DMS53 (cell line): Measurements from ENCODE around the gene CNGB1.
"Not testable (repeated sequence)": the region's sequence is repeated elsewhere in the genome, so short reads cannot be mapped to it uniquely, and the experiment has no call there.

Source experiments
- DNase-seq: peaks from one replicate; lab custom pipeline; 2025; lab: John Stamatoyannopoulos, UW

Gene CNGB1

DNA sequence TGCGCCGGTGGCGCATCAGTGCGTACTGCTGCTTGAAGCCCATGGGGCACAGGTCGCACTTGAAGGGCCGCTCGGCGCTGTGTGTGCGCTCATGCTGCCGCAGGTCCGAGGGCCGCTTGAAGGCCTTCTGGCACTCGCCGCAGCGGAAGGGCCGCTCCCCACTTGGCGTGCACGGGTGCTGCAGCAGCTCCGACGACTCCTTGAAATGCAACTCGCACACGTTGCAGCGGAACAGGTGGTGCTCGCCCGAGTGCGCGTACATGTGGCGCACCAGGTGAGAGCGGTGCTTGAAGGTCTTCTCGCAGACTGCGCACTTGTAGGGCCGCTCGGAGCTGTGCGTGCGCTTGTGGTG, 26.2 kb upstream of the CNGB1 start:
- DNase-seq = no peak

GRCh38 chr16:57996406-57997175, 25.7 kb upstream of the CNGB1 start:
- DNase-seq = peak; percentile 31

GRCh38 chr16:57995721-57996405, 24.9 kb upstream of the CNGB1 start:
- no peak for DNase-seq

- DNase-seq = peak; percentile 76
These were observed 23.9 kb upstream of the CNGB1 start for GRCh38 chr16:57994778-57995177.

- DNase-seq = no peak
These were observed 23.4 kb upstream of the CNGB1 start for GRCh38 chr16:57994361-57994760.

DNA sequence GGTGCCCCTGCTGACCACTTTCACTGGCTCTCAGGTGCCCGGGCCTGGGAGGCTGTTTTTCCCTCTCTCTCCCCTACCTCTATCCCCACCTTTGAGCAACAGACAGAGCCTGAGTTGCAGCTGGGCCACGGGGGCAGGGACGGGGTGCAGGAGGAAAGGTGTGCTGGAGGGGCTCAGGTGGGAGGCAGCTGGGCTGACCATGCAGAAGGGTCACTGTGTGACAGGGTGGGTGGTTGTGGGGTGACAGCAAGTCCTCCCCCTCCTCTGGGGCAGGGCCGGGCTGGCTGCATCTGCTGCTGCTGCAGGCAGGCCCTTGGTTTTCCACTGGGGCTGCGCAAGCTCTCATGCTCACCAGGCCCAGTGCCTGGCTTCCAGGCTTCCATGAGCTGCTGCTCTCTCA, 23.0 kb upstream of the CNGB1 start:
- DNase-seq = no peak

DNA sequence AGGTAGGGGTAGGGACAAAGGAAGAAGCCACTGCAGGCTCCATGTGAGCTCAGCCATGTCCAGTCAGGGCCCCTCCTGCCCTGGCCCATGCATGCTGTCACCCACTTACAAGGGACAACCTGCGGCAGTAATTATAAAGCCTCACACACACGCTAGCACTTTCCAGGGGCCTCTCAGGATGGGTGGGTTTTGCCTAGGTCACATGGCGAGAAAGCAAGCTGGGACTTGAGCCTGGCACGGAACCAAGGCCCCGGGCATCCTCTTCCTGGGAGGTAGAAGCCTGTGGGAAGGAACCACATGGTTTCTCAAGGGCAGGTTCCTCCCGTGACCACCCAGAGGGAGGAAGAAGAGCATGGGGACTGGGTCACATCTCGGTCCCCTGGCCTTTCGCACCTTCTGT, 22.5 kb upstream of the CNGB1 start:
- peak; percentile 73 for DNase-seq

- no peak for DNase-seq
These were observed 21.2 kb upstream of the CNGB1 start for GRCh38 chr16:57992084-57992483.

GRCh38 chr16:57991551-57992059, 20.7 kb upstream of the CNGB1 start:
- no peak for DNase-seq

DNA sequence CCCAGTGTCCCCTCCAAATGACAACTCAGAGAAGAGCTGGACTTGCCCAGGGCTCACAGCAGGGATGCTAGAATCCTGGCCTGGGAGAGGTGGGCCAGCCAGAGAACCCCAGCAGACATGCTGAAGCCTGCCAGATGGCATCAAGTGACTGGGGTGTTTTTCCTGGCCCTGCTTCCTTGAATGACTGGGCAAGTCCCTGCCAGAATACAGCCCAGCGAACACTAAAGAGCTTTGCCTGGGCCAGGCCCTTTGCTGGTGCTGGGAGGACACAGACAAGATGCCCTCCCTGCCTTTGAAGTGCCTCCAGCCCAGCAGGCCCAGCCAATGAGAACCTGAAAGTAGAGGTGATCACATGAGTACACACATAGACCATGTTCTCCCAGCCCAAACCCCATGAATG, 18.0 kb upstream of the CNGB1 start:
- peak; percentile 92 for DNase-seq

- DNase-seq = no peak
These were observed 16.7 kb upstream of the CNGB1 start for GRCh38 chr16:57987441-57988177.

DNA sequence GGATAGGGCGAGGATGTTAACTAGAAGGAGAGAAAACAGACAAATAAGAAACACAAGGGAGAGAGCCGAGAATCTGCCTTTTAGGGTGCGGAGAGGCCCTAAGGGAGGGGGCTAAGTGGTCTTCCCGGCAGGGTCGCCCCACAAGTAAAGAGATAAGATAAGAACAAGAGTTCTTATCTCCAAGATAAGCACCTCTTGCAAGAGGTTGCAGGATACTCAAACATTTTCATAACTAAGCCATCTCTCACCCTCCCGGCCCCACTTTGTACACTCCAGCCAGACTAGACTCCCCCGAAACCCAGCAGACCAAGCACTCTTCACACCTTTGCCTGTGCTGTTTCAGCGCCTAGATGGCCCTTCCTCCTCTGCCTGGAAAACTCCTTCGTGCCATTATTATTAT, 15.3 kb upstream of the CNGB1 start:
- no peak for DNase-seq

GRCh38 chr16:57985204-57986181, 14.6 kb upstream of the CNGB1 start:
- DNase-seq = no peak

DNA sequence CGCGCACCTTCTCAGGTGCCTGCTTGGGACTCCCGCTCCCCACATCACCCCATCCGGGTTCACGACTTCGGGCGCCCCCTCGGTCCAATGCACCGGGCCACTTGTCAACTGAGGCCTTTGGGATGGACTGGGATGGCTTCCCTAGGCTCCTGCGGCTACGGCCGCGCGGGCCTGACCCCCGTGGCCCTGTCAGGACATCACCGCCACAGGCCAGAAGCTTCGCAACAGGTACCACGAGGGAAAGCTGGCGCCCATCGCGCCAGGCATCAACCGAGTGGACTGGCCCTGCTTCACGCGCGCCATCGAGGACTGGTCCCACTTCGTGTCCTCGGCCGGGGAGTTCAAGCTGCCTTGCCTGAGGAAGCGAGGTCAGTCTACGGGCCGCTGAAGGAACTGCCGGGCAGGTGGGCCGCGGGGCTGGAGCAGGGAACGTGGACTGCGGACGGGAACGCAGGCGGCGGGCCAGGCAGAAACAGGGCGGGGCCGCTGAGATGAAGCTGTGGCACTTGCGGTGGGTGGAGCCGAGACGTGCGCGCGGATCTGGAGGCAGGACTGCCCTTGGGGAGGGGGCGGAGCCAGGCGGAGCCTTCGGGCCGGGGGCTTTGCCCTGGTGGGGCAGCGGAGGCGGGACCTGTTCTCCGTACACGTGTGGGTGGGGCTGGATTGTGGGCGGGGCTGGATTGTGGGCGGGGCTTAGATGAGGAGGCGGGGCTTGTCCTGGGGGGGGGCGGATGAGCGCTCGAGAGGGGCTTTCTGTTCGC, 13.7 kb upstream of the CNGB1 start:
- DNase-seq = no peak

DNA sequence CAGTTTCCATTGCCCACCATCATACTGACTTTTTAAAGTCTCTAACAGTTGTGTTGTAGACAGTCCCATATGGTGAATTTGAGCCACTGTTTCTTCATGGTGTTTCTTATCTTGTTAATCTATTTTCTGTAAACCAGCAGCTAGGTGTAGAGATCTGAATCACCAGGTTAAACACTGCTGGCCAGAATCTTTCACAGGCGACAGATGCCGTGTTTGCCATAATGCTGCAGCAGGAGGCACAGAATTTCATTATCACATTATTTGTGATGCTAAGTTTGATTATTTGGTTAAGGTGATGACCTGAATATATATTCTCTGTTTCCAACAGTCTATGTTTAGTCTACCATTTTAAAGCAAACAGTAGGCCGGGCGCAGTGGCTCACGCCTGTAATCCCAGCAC, 11.5 kb upstream of the CNGB1 start:
- DNase-seq = no peak

DNA sequence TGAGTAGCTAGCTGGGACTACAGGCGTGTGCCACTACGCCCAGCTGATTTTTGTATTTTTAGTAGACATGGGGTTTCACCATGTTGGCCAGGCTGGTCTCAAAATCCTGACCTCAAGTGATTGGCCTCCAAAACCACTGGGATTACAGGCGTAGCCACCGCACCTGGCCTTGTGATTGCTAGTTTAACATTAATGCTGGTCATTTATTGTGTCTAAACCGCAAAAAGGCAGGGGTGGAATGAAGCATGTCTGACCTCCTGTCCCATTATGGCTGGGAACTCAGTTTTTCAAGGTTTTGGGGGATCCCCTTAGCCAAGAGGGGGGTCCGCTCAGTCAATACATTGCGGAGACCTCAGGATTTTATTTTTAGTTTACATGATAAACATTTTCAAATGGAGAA, 10.7 kb upstream of the CNGB1 start:
- DNase-seq = no peak

DNA sequence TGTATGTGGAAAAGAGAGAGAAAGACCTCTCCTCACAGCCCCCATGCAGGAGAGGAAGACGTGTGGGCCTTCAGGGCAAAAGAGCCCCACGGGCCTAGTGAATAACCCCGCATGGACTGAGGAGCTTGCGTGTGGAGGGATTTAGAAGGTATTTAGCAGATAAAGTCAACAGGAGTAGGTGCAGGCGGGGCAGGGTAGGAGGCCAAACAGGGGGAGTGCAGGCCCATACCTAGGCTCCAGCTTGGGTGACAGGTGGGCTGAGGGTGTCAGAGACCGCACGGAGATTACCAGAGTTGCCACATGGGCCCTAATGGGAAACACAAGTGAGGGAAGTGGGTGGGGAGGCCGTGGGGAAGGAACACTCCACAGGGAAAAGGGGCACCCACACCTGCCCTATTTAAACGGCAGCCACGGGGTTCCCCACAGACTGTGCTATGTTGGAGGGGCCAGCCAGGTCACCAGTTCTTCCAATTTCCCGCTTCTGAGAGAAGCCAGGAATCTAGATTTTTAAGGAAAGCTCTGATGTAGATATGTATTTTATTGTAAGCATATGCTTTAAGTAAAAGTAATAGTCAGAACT, 8.2 kb upstream of the CNGB1 start:
- no peak for DNase-seq

DNA sequence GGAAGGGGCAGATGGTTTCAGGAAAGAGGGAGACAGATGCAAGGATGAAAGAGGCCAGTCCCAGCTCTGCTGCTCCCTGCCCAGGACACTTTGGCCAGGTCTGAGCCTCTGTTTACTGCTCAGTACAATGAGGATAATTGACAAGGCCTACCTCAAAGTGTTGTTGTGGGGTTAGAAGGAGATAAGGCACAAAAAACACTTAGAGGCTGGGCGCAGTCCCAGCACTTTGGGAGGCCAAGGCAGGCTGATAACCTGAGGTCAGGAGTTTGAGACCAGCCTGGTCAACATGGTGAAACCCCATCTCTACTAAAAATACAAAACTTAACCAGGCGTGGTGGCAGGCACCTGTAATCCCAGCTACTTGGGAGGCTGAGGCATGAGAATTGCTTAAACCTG, 7.1 kb upstream of the CNGB1 start:
- DNase-seq = not testable (repeated sequence)

GRCh38 chr16:57977418-57978069, 6.6 kb upstream of the CNGB1 start:
- peak; percentile 46 for DNase-seq

GRCh38 chr16:57976331-57976796, 5.4 kb upstream of the CNGB1 start:
- no peak for DNase-seq
